ENCODE data around the gene NME5. TPM values are rescaled to one million over a fixed set of nuclear protein-coding genes. Genes with fewer than 3 reads are reported as not detected.
A peak's percentile ranks its signal among the peaks of the same experiment; 100 is the strongest.

The NME5 gene
- total RNA-seq, 1 experiment from 2014 or later, result 3.1 TPM

DNA sequence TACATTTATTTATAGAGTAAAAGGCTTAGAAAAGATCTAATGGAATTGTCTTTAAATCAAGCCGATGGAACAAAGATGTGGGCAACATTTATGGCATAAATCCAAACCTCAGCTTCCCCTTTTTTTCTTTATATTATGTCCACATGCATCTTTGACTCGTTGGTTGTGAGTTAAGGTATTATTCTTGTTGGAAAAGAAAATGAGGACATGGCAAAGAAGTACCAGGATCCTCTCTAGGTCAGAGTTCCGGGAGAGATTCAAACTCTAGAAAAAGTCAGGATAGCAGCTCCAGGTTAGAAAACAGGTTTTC, 508 bp upstream of the NME5 start:
- DNase-seq (ENCODE audit: low read depth, low spot score), result no peak
- POLR2A ChIA-PET, result no interaction called here

More for the DNA sequence above, 508 bp upstream of the NME5 start:
- intact Hi-C loops (cut with micrococcal nuclease), result no loop called here
- Histone ChIP-seq H3K79me2 (ENCODE audit: insufficient read depth, low read length) (no peaks in the 10 kb centered on the region), H3K27ac (ENCODE audit: low read depth, low read length) (no peak overlapping the region), H3K4me1 (ENCODE audit: control insufficient read depth in 1 of 2, insufficient read depth in 2 of 2, low read length in 2 of 2) (peaks cover 0 to 6% of the 10 kb centered on the region in 2 experiments; a peak in 1 of 4 replicates), H2AFZ (ENCODE audit: low read depth, low read length, poor library complexity, severe bottlenecking) (peak overlapping the region; percentile 58), H3K4me3 (replicated peaks in 1 of 2; ENCODE audit: low read depth in 1 of 2, low read length in 2 of 2) (peak overlapping the region in 1 of 2 experiments; percentile 64; a peak in 2 of 4 replicates), H3K27me3 (ENCODE audit: insufficient read depth, low read length) (no peaks in the 10 kb centered on the region), H4K20me1 (ENCODE audit: insufficient read depth) (no peaks in the 10 kb centered on the region), H3K9ac (ENCODE audit: low read length) (no peak overlapping the region), H3K9me2 (ENCODE audit: insufficient read depth) (no peaks in the 10 kb centered on the region), H3K4me2 (ENCODE audit: low read length) (peak overlapping the region; percentile 64), H3K36me3 (ENCODE audit: control insufficient read depth in 1 of 2, insufficient read depth in 2 of 2, low read length in 2 of 2) (no peaks in the 10 kb centered on the region), H3K9me3 (ENCODE audit: control insufficient read depth in 1 of 2, insufficient read depth in 1 of 2, low read depth in 1 of 2, low read length in 2 of 2) (no peaks in the 10 kb centered on the region)
- ChIA-PET RAD21 (ENCODE audit: low non-redundant PET in 1 of 2, low total read pairs in 2 of 2, uncharacterized antibody in 2 of 2, unreplicated experiment in 2 of 2) (no interaction called here), CTCF (no interaction called here)
- no peak for ATAC-seq
- TF ChIP-seq, protein P1, sequence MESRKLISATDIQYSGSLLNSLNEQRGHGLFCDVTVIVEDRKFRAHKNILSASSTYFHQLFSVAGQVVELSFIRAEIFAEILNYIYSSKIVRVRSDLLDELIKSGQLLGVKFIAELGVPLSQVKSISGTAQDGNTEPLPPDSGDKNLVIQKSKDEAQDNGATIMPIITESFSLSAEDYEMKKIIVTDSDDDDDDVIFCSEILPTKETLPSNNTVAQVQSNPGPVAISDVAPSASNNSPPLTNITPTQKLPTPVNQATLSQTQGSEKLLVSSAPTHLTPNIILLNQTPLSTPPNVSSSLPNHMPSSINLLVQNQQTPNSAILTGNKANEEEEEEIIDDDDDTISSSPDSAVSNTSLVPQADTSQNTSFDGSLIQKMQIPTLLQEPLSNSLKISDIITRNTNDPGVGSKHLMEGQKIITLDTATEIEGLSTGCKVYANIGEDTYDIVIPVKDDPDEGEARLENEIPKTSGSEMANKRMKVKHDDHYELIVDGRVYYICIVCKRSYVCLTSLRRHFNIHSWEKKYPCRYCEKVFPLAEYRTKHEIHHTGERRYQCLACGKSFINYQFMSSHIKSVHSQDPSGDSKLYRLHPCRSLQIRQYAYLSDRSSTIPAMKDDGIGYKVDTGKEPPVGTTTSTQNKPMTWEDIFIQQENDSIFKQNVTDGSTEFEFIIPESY (IDR thresholded peaks at IDR 0.05; ENCODE audit: extremely low read depth, insufficient replicate concordance, low read length), result no peak
- TF ChIP-seq POLR2A (IDR thresholded peaks at IDR 0.05; ENCODE audit: borderline replicate concordance, extremely low read depth, insufficient read depth, insufficient read length) (no peak), EZH2 (IDR thresholded peaks at IDR 0.05) (no peak), CEBPB (IDR thresholded peaks at IDR 0.05; ENCODE audit: low read depth) (no peak)
- TF ChIP-seq, protein P2, sequence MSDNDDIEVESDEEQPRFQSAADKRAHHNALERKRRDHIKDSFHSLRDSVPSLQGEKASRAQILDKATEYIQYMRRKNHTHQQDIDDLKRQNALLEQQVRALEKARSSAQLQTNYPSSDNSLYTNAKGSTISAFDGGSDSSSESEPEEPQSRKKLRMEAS (IDR thresholded peaks at IDR 0.05), result no peak
- TF ChIP-seq, protein P3, sequence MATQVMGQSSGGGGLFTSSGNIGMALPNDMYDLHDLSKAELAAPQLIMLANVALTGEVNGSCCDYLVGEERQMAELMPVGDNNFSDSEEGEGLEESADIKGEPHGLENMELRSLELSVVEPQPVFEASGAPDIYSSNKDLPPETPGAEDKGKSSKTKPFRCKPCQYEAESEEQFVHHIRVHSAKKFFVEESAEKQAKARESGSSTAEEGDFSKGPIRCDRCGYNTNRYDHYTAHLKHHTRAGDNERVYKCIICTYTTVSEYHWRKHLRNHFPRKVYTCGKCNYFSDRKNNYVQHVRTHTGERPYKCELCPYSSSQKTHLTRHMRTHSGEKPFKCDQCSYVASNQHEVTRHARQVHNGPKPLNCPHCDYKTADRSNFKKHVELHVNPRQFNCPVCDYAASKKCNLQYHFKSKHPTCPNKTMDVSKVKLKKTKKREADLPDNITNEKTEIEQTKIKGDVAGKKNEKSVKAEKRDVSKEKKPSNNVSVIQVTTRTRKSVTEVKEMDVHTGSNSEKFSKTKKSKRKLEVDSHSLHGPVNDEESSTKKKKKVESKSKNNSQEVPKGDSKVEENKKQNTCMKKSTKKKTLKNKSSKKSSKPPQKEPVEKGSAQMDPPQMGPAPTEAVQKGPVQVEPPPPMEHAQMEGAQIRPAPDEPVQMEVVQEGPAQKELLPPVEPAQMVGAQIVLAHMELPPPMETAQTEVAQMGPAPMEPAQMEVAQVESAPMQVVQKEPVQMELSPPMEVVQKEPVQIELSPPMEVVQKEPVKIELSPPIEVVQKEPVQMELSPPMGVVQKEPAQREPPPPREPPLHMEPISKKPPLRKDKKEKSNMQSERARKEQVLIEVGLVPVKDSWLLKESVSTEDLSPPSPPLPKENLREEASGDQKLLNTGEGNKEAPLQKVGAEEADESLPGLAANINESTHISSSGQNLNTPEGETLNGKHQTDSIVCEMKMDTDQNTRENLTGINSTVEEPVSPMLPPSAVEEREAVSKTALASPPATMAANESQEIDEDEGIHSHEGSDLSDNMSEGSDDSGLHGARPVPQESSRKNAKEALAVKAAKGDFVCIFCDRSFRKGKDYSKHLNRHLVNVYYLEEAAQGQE (IDR thresholded peaks at IDR 0.05; ENCODE audit: low read depth), result no peak
- BruUV-seq (replicated peaks), result no TSS peak

All from HCT116 (cell line).